Lung microvascular endothelial cell (primary cell): ENCODE data around the gene PANX2. TPM values are rescaled to one million over a fixed set of nuclear protein-coding genes. Genes with fewer than 3 reads are reported as not detected.

Source experiments
- DNase-seq, 2 donors: peaks; one replicate each; pipeline versions ENCODE4 v3.0.0 to v3.0.0-alpha.2; 2010; ENCODE audit warnings: low read depth in 2 of 2
- total RNA-seq: library from RNA; depleted of rRNA; stranded (reverse); fragments of >200 nt; gene quantifications from 2 replicates; pipeline ENCODE4 v1.2.1, GENCODE V29; 2014

Gene PANX2
- total RNA-seq, 1 donor from 2014 or later: 0.40 TPM

DNA sequence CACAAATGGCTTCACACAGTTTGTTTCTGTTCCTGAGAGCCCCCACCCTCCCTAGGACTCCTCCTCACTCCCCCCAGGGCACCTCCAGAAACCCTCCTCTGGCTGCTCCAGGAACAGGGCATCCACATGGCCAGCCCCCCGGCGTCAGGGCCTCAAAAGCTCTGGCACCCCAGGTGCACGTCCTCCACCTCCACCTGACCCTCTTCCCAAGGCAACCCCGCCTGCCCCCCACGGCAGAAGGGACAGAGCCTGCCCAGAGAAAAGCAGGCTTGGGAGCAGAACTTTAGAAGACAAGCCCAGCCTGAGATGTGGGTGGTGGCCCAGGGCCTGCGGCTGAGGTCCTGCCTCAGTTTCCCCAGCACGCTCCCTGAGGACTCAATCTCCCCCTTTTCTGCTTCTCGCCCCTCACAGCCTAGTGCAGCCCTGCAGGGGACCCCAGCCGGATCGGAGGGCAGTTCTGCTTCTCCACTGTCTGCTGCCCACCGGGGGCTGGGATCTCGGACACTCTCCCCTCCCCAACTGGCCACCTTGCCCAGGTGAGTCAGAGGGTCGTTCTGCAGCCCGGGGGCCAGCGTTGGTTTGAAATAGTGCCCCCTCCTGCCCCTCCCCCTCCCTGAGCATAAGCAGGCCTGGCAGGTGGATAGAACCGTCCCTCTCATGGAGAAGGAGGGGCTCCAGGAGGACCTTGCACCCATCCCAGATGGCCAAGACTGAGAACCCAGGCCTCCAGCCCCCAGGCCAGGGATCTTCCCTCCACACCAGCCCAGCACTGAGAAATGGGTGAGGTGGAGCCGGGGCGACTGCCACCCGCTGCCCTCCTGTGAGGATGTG is 12.8 kb downstream of the PANX2 start:
- DNase-seq: no peak

DNA sequence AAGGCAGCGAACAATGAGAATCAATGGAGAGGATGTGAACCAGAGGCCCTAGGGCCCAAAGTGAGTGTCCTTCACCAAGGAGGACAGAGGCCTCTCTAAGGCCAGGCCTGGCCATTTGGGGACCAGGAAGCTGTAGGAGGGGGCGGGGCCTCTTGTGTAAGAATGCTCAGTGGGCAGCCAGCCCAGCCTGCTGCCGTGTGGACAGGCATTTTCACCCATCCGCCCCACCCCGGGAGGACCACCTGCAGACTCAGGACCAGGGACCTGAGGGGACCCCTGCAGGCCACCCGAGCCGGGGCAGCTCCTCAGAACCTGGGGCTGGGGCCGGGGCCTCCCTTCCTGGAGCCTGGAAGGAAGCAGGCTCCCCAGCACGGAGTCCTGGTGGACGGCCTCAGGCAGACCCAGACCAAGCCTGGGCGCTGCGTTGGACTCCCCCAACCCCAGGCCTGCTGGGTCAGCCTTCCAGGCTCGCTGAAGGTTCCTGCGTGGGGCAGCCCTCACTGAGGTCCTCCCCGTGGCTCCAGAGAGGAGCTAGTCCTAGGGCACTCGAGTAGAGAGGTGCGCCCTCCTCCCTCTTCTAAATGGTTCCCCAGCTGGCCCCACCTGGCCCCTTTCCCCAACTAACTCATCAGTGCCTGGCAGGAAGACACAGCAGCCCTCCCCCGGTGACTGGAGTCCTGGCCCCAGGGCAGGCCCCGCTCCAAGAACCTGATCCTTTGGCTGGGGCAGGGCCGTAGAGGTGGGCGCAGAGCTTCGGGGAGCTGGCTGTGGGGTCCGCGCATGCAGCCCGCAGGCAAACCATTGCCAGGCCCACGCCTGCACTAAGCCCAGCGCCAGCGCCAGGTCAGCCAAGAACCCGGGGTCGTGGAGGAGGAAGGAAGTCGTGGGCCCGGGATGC is 13.7 kb downstream of the PANX2 start:
- peak in 1 of 2 donors; percentile 35 for DNase-seq

DNA sequence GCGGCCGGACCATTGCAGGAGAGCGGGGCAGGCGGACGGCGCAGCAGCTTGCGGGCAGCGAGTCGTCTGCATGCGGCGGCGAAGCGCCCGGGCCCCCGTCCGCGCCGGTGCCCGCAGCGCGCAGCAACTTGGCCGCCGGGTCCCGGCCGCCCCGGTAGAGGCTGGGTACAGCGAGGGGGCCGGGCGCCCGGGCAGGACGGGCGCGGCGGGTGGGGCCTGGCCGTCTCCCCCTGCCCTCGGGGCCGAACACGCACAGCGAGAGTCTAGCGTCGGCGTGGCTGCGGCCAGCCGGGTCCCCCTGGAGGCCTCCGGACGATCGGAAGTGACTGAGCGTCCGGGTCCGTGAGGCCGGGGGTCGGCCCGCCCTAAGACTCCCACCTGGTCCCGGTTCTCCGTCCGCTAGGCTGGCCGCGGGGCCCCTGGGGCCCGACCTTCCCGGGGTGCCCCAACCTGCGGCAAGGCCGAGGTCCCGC is 14.4 kb downstream of the PANX2 start:
- DNase-seq: peak in 1 of 2 donors; percentile 39

DNA sequence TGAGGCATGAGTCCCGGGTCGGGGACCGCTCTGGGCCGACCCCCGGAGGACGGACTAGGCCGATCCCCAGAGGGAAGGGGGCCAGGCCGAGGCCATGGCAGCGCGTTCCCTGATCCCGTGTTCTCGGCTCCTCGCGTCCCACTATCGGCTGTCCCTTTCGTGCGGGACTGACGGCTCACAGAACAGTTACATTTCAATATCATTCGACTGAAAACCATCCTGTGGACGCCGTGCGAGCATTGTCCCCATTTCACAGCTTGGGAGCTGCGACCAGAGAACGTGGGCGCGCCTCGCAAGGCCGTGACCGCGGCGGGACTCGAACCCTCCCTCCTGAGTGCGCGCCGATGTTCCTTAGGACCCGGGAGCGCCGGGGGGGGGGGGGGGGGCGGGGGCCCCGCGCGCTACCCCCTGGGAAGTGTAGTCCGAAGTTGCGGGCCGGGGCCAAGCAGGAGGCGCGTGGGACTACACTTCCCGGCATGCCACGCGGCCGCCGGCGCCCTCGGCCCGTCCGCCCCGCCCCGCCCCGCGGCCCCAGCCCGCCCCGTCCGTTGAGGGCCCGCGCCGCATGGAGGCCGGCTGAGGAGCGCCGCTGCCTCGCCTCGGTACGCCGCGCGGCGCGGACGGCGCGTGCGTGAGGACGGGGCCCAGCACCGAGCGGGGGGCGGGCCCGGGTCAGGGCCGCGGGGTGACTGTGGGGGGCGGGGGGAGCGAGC is 15.0 kb downstream of the PANX2 start, which contains the start of gene TRABD:
Gene TRABD (plus strand): TSS at position 539 of the 713 bp plus-strand sequence. CDS start 7,148 bp downstream, outside the sequence.
- peak; percentile 92 to 93 for DNase-seq

DNA sequence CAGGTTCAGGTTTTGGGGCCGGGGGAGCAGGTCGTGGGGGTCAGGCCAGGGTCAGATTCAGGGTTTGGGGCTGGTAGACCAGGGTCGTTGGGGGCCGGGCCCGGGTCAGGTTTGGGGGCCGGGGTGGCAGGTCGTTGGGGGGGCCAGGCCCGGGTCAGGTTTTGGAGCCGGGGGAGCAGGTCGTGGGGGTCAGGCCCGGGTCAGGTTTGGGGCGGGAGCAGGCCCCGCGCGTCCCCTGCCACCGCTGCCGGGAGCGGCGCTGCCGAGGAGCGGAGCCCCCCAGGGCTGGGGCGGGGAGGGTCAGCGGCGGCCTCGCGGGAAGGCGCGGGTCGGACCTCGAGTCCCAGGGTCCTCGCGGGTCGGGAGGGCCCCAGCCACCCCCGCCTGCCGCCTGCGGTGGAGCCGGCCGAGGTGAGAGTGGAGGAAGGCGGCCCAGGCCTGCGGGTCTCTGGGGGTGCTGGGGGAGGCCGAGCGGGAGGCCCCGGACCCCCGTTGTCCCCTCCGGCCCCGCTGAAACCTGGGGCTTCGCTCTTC is 15.7 kb downstream of the PANX2 start:
- no peak for DNase-seq

DNA sequence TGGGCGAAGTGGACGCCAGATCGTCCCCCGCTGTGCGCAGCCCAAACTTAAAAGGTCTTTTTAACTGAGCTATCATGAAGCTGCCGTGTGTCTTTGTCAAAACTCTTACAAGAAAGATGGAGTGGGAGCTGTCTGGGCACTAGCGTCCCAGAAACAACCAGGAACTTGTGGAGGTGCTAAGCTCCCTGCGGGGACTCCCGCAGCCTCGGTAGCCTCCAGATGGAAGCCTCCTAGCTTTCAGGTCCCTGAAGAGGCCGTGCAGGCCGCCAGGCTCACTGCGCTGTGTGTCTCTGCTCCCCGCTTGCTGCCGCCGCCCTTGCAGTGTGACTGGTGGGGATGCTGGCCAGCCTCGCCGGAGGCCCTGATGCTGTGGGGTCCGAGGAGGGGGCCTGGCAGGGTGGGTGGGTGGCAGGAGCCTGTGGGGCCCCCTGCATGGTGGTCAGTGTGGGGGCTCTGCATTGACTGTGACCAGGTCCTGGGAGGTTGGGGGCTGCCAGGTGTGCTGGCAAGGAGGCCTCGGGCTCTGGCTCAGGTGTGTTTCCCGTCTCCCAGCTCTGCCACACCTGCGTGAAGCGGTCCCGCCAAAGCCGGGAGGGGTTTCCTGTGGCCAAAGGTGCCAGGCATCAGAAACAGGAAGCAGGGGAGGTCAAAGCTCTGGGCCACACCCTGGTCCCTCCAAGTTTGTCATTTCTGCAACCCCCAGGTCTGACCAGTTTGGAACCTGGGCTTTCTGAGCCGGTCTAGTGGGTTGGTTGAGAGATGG is 16.4 kb downstream of the PANX2 start:
- DNase-seq: peak; percentile 24 to 28

DNA sequence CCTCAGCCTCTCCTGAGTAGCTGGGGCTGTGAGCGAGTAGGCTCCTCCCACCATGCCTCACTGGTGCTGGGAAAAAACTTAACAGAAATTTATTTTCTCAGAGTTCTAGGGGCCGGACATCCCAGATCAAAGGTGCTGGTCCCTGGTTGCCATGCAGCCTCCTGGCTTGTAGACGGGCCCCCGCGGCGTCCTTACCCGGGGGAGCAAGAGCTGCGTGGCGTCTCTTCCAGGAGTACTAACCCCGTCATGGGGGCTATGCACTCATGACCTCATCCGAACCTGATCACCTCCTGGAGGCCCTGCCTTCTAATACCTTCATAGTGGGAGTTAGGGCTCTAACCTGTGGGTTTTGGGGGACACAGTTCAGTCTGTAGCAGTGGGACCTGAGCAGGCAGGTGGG is 17.8 kb downstream of the PANX2 start:
- no peak for DNase-seq

DNA sequence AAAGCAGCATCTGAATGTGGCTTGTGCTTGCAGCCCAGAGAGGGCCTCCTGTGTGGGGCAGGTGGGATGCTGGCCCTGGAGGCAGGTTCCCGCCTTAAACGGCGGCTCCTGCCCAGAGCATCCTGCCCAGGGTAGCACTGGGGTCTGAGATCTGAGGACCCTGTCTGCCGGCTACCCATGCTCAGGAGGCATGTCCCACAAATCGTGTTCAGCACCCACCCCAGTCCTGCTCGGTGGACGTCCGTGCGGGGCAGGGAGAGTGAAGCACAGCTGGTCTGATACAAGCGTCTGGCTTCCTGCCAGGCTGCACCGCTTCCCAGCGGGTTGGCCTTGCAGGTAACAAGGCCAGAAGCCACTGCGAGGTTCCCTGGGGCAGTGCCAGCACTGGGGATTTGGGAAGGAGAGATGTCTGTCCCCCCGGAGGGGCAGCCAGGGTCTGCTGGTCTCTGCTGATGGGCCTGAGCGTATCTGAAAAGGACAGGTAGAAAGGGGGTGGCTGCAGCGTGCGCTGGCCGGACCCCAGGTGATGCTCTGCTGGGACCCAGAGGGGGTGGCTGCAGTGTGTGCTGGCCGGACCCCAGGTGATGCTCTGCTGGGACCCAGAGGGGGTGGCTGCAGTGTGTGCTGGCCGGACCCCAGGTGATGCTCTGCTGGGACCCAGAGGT is 18.8 kb downstream of the PANX2 start:
- no peak for DNase-seq

DNA sequence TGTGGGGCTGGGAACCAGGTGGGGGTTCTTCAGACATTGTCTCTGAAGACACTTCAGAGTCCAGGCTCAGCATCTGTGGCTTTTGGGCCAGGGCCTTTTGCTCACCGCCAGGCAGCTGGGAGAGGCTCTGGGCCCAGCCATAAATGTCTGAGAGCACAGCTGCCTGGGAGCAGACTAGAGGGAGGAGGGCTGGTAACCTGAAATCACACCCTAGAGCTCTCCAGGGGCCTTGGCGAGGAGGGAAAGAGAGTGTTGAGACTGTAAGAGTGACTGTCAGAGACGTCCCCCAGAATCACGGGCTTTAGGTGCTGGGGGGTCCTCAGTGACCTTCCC is 19.3 kb downstream of the PANX2 start:
- no peak for DNase-seq

DNA sequence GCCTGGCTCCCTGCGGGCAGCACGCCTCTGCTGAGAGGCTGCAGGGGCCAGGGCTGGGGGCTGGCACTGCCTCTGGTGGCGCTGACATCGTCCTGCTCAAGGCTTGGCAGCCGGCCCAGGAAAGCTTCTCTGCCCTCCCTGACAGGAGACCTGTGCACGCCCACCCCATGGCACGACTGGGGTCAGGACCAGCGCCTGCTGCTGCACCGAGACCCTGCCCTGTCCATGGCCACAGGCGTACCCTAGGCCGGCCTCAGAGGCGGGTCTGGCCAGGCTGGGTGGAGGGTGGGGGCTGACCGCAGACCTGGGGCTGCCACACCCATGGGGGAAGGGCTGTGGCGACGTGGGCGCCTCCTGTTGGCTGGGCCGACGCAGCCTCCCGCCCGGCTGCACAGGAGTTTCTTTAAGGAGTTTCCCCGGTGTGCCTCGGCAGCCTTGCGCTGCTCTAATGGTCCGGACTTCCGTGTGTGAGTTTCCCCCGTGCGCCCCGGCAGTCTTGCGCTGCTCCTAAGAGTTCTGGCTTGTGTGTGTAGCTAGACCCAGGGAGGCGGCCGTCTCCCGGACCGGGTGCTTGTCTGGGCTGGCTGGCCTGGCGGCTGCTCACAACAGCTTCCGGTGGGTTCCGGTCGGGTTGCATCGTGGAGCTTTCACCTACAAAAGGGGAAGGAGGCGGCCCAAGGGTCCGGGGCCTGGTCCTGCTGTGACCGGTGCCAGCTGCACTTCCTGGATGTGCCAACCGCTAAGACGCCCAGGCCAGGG is 19.8 kb downstream of the PANX2 start:
- DNase-seq: peak; percentile 53 to 56

DNA sequence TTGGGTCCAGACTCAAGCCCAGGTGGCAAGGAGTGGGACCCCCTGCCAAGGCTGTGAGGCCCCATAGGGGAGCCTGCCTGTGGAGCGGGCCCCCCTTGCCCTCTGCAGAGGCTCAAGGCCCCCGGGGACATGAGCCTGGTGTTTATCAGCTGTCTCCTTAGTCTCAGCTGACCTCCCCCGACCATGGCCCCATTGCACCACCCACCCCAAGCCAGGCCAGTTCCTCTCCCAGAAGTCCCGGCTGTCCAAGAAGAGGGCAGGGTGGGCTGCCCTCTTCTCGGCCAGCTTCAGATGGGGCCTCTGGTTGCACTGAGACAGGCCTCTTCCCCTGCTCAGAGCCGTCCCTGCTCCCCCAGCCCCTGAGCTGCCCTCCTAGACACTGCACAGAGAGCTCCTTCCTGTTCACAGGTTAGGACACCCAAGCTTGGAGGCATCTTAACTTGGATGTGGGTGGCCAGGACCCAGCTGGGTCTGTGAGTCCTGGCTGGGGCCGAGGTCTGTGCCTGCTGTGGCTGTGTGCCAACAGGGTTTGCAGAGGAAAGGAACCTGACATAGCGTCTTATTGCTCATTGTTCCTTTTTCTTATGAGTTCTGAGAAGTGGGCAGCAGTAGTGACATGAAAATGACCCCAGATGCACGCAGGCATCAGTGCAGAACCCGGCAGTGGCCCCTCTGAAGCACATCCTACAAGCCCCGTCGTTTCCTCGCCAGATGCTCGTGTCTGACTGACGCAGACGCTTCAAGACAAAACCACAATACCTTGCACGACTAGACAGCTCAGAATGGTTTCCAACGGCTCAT is 20.6 kb downstream of the PANX2 start:
- DNase-seq: peak in 1 of 2 donors; percentile 37

DNA sequence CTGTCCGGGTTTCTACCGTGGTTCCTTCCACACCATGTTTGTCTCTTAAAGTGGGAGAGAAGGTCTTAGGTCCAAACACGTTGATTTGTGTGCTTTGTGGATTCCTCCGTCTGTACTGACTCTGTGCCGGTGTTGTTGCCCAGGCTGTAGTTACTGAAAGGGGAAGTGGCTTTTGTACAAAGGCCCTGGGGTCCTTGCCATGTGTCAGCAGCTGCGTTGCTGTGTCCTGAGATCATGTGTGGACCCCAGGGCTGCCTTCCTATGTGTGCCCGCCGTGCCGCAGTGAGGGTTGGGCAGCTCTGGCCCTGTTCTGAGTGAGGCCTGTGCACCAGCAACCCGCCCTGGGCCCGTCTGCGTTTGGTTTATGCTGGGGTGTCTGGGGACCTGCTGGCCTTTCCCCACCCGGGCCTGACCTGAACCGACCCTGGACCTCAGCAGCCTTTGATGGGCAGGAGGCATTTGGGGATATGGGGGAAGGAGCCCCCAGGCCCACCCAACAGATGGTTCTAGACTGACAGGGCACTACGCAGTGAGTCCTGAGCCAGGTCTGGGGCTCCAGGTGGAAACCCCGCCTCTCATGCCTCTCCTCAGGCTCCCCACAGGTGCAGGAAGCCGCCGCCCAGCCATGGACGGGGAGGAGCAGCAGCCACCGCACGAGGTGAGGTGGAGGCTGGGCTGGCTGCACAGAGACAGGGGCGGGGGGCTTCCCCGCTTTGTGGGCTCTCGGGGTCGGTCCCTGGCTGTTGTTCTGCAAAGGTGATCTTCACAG is 22.1 kb downstream of the PANX2 start:
- DNase-seq: no peak

DNA sequence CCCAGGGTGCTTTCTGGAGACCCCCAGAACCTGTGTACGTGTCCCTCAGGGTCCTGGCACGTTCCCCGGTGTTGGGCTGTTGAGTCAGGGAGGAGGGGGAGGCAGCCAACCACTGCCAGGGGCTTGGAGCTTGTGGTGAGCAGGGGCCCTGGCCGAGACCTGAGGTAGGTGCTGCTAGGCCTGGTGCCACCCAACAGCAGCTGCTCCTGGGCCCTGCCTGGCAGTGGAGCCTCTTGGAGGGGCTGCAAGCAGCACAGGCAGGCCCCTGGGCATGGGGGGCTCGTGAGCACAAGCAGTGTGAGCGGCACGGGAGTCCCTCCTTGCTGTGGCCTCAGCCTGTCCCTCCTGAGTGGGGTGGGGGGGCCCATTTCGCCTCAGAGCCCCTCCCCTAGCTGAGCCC is 23.1 kb downstream of the PANX2 start:
- DNase-seq: no peak

DNA sequence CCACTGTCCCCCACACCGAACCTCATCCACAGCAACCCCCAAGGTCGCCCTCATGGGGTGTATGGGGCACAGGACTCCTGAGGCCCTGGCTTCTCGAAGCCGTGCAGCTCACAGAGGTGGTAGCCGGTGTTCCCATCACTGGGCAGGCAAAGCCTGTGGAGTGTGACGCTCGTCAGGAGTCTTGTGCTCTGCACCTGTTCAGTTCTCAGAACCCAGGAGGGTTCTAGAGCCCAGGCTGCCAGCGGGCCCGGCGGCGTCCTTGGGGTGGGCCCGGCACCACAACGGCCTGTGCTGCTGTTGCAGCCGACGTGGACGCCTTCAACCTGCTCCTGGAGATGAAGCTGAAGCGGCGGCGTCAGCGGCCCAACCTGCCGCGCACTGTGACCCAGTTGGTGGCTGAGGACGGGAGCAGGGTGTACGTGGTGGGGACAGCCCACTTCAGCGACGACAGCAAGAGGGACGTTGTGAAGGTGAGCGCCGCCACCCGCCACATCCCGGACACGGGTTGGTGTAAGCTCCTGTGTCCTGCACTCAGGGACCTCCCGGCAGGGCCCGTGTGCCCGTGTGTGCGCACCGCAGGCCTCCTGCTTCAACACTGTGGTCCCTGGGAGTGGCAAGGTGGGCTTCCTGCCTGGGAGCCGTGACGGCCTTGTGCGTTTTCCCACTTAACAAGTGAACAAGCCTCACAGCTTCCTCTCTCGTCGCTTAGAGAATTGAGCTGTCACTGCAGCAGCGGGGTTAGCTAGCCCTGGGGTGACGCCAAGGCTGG is 23.7 kb downstream of the PANX2 start:
- DNase-seq: no peak

DNA sequence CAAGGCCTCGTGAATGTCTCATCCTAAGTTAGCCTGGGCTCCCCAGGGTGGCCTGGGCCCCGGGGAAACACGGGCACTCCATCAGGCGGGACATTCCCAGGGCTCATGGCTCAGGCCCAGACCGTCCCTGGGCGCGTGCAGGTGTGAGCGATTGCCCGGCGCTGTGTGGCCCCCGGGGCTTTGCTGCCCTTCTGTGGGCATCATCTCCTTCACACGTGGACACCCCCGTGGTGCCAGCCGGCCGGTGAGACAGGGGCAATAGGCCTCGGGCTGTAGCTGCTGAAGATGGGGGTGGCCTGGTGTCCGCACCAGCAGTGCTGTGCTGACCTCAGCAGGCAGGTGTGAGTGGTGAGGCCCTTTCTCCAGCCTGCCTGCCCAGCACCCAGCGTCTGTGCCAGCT is 25.7 kb downstream of the PANX2 start:
- DNase-seq: no peak

DNA sequence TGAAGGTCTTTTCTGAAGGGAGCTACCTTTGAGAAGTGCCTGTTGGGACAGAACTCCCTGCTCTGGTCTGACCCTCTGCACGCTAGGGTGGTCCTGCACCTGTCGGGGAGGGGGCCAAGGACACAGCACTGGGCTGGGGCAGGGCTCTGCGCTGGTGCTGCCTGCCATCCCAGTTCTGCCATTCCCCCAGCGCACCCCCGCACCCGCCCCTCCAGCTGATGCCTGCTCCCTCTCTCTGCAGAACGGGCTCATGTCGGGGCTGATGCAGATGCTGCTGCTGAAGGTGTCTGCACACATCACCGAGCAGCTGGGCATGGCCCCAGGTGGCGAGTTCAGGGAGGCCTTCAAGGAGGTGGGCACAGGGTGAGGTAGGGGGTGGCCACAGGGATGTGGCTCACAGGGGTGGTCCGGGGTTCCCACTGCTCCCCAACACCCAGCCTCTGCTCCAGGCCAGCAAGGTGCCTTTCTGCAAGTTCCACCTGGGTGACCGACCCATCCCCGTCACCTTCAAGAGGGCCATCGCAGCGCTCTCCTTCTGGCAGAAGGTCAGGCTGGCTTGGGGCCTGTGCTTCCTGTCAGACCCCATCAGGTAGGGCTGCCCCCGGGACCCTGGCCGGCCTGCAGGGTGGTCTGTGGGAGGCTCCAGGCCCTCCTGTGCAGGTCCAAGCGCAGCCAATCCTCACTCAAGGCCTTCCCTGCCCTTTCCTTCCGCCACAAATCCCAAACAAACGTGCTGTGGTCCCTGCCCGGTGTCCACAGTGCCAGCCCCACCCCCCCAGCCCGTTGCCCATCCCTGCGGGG is 26.7 kb downstream of the PANX2 start:
- DNase-seq: no peak
